Nephron progenitor cell (in vitro differentiated cells): ENCODE measurements around the gene CT47A1.
"Not testable (repeated sequence)": the region's sequence is repeated elsewhere in the genome, so short reads cannot be mapped to it uniquely, and the experiment has no call there.

Experiments
- DNase-seq: peaks from one replicate; pipeline ENCODE4 v3.0.0; 2021
- H3K27ac Mint-ChIP-seq: 2 replicates; pipeline ENCODE4 v1.8.0; 2021; ENCODE audit warnings: mild to moderate bottlenecking, moderate library complexity, mixed read lengths
- H3K27me3 Mint-ChIP-seq: 2 replicates; pipeline ENCODE4 v1.8.0; 2021; ENCODE audit warnings: mild to moderate bottlenecking, low read depth, mixed read lengths; ENCODE audit not compliant: poor library complexity
- H3K36me3 Mint-ChIP-seq: 2 replicates; pipeline ENCODE4 v1.8.0; 2021; ENCODE audit warnings: low read depth, mixed read lengths
- H3K4me1 Mint-ChIP-seq: 2 replicates; pipeline ENCODE4 v1.8.0; 2021; ENCODE audit warnings: mixed read lengths
- H3K4me3 Mint-ChIP-seq: 2 replicates; pipeline ENCODE4 v1.8.0; 2021; ENCODE audit warnings: mild to moderate bottlenecking, moderate library complexity, mixed read lengths
- H3K9me3 Mint-ChIP-seq: 2 replicates; pipeline ENCODE4 v1.8.0; 2021; ENCODE audit warnings: mild to moderate bottlenecking, moderate library complexity, mixed read lengths
- CTCF ChIP-seq: fragments of 200-600 bp; sonication (generic); IDR thresholded peaks from 2 replicates; pipeline ENCODE4 v1.5.0; 2021; ENCODE audit warnings: antibody characterized with exemption

CT47A1 gene

DNA sequence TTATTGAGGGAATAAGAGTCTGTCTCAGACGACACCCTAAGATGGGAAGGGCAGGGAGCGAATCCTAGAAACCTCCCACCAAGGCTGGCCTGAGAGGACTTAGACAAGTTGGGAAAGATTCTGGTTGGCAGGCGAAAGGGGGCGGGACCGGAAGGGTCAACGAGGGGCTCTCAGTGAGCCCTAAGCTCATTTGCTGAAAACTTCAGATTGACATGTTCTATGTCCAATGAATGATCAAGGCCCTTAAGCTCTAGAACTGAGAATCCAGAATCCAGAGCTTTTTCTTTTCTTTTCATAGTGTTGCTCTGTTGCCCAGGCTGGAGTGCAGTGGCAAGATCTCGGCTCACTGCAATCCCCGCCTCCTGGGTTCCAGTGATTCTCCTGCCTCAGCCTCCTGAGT, at the start of gene CT47A1:
Gene CT47A1, minus strand, starts transcription at position 101 of the 400 bp plus-strand sequence. CDS start 231 bp downstream, outside the sequence.
- not testable (repeated sequence) for H3K36me3 Mint-ChIP-seq, H3K27me3 Mint-ChIP-seq, H3K27ac Mint-ChIP-seq, H3K4me3 Mint-ChIP-seq, H3K4me1 Mint-ChIP-seq, DNase-seq
- peaks cover 16% of the 10 kb centered on the region for H3K9me3 Mint-ChIP-seq

- no peak for DNase-seq
- no peaks in the 10 kb centered on the region for H3K4me1 Mint-ChIP-seq
- peaks cover under 1% of the 10 kb centered on the region for H3K9me3 Mint-ChIP-seq
- TF ChIP-seq CTCF: no peak
- H3K27ac Mint-ChIP-seq: no peak overlapping the region
- no peaks in the 10 kb centered on the region for H3K27me3 Mint-ChIP-seq
- no peaks in the 10 kb centered on the region for H3K36me3 Mint-ChIP-seq
- H3K4me3 Mint-ChIP-seq: no peak overlapping the region
Observed at GRCh38 chrX:121032531-121032930, 47.0 kb upstream of the CT47A1 start.

DNA sequence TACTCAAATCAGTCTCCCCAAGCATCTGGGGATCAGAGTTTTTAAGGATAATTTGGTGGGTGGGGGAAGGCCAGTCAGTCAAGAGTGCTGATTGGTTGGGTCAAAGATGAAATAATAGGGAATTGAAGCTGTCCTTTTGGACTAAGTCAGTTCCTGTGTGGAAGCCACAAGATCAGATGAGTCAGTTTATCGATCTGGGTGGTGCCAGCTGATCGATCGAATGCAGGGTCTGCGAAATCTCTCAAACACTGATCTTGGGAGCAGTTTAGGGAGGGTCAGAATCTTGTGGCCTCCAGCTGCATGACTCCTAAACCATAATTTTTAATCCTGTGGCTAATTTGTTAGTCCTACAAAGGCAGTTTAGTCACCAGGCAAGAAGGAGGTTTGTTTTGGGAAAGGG, 44.5 kb upstream of the CT47A1 start:
- H3K27ac Mint-ChIP-seq: no peak overlapping the region
- no peak overlapping the region for H3K4me3 Mint-ChIP-seq
- no peaks in the 10 kb centered on the region for H3K36me3 Mint-ChIP-seq
- H3K4me1 Mint-ChIP-seq: no peaks in the 10 kb centered on the region
- no peak for DNase-seq
- H3K27me3 Mint-ChIP-seq: no peaks in the 10 kb centered on the region
- no peak for TF ChIP-seq CTCF
- peaks cover 9% of the 10 kb centered on the region for H3K9me3 Mint-ChIP-seq

DNA sequence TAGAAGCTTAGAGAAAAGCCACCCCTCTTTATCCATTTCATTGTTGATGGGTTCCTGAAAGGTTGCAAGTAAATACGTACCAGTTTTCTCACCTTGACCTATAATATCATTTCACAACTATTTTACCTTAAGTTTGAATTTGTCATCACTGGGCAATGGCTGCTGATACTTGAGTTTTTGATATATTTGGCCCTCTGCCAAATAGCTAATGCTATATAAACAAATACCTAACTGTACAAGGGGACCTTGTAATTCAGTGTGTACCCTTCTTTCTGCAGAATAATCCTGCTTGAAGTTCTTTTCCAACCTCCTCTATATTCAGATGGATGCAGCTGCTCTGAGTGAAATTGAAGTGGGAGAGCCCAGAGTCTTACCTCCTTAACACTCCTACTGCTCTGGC, 42.9 kb upstream of the CT47A1 start:
- H3K27ac Mint-ChIP-seq: no peak overlapping the region
- no peaks in the 10 kb centered on the region for H3K4me1 Mint-ChIP-seq
- no peaks in the 10 kb centered on the region for H3K27me3 Mint-ChIP-seq
- H3K9me3 Mint-ChIP-seq: peaks cover 13% of the 10 kb centered on the region
- no peaks in the 10 kb centered on the region for H3K36me3 Mint-ChIP-seq
- no peak for TF ChIP-seq CTCF
- H3K4me3 Mint-ChIP-seq: no peak overlapping the region
- DNase-seq: no peak

GRCh38 chrX:121014826-121015225, 29.3 kb upstream of the CT47A1 start:
- Mint-ChIP-seq H3K27me3 (peaks cover 4% of the 10 kb centered on the region), H3K4me1 (no peaks in the 10 kb centered on the region), H3K27ac (no peak overlapping the region), H3K36me3 (no peaks in the 10 kb centered on the region), H3K9me3 (peaks cover 24% of the 10 kb centered on the region), H3K4me3 (no peak overlapping the region)
- no peak for TF ChIP-seq CTCF
- DNase-seq: no peak

- H3K4me1 Mint-ChIP-seq: no peaks in the 10 kb centered on the region
- DNase-seq: no peak
- no peak for TF ChIP-seq CTCF
- peaks cover 24% of the 10 kb centered on the region for H3K9me3 Mint-ChIP-seq
- no peaks in the 10 kb centered on the region for H3K36me3 Mint-ChIP-seq
- H3K4me3 Mint-ChIP-seq: no peak overlapping the region
- H3K27ac Mint-ChIP-seq: no peak overlapping the region
- peaks cover 4% of the 10 kb centered on the region for H3K27me3 Mint-ChIP-seq
Observed at GRCh38 chrX:121013897-121014455, 28.4 kb upstream of the CT47A1 start.
